H1 (cell line): ENCODE data around the gene DUOXA2.
"Not testable (repeated sequence)": the region's sequence is repeated elsewhere in the genome, so short reads cannot be mapped to it uniquely, and the experiment has no call there.

Experiments used
- BACH1 ChIP-seq: IDR thresholded peaks from 2 replicates; pipeline ENCODE4 v1.6.1; 2012; ENCODE audit warnings: low read length, improper control_type of control experiment
- BCL11A ChIP-seq, 2 experiments: IDR thresholded peaks; one replicate each; pipeline ENCODE4 v1.6.1; 2011; ENCODE audit warnings: low read depth in 2 of 2, low read length in 2 of 2, mild to moderate bottlenecking in 2 of 2
- CBX8 ChIP-seq: fragments of 300-800, 300-1000 bp; sonication (generic); IDR thresholded peaks from 2 replicates; pipeline ENCODE4 v1.7.1; 2016; ENCODE audit warnings: low read depth, low read length, borderline replicate concordance
- CEBPB ChIP-seq: IDR thresholded peaks from 2 replicates; pipeline ENCODE4 v1.6.1; 2012; ENCODE audit warnings: low read depth, low read length
- JUN ChIP-seq: IDR thresholded peaks from 2 replicates; pipeline ENCODE4 v1.6.1; 2011; ENCODE audit warnings: low read depth, mild to moderate bottlenecking, improper control_type of control experiment, low read length
- KDM1A ChIP-seq: fragments of 200-600, 300-600 bp; sonication (generic); IDR thresholded peaks from 2 replicates; pipeline ENCODE4 v1.7.1; 2016; ENCODE audit warnings: mild to moderate bottlenecking, low read length, borderline replicate concordance
- POLR2A ChIP-seq, 2 experiments: IDR thresholded peaks; 1 replicate in 1 of 2; 2 replicates in 1 of 2; pipeline ENCODE4 v1.6.1; 2011; ENCODE audit warnings: low read depth in 2 of 2, low read length in 2 of 2, mild to moderate bottlenecking in 2 of 2; ENCODE audit errors: control extremely low read depth in 1 of 2
- POLR2AphosphoS5 ChIP-seq: IDR thresholded peaks from 2 replicates; pipeline ENCODE4 v1.6.1; 2011; ENCODE audit warnings: low read depth, low read length
- SP1 ChIP-seq: IDR thresholded peaks from 2 replicates; pipeline ENCODE4 v1.6.1; 2011; ENCODE audit warnings: low read depth, low read length
- SUZ12 ChIP-seq: fragments of 200-600 bp; sonication (generic); IDR thresholded peaks from 2 replicates; pipeline ENCODE4 v1.6.1; 2012; ENCODE audit warnings: mild to moderate bottlenecking, inconsistent platforms, low read length, moderate library complexity, mixed read lengths
- TAF1 ChIP-seq: IDR thresholded peaks from 2 replicates; pipeline ENCODE4 v1.6.1; 2011; ENCODE audit warnings: mild to moderate bottlenecking, low read depth, low read length
- TCF12 ChIP-seq: IDR thresholded peaks from 2 replicates; pipeline ENCODE4 v1.6.1; 2011; ENCODE audit warnings: low read depth, mild to moderate bottlenecking, low read length
- YY1 ChIP-seq: IDR thresholded peaks from 2 replicates; pipeline ENCODE4 v1.6.1; 2011; ENCODE audit warnings: low read depth, mild to moderate bottlenecking, low read length
- TF ChIP-seq, protein P1 (sequence below), 3 experiments: IDR thresholded peaks; 1 replicate in 2 of 3; 2 replicates in 1 of 3; pipeline versions ENCODE4 v1.5.1 to v1.6.1; 2011; ENCODE audit warnings: low read length in 3 of 3, mild to moderate bottlenecking in 3 of 3, inconsistent platforms in 2 of 3, low read depth in 1 of 3, moderate library complexity in 1 of 3; ENCODE audit not compliant: insufficient read depth in 1 of 3; ENCODE audit errors: control extremely low read depth in 1 of 3

DNA sequence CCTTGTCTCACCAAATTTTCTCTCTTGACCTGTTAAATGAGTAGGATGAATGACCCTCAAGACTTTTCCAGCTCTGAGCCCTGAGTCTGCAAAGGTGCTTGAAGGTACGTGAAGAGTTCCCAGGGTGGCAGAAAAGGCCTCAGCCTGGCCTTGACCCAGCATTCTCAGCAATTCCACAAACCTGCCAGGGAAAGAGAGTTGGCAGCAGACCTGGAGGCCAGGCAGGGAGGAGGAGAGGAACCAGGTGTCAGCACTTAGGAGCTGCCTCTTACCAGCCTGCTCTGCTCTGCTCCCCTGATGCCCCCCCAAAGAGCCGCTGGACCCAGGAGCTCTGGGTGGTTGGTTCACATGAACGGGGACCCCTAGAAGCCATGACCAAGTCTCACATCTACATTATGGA lies 33.5 kb upstream of the DUOXA2 start:
- TF ChIP-seq, protein P1, sequence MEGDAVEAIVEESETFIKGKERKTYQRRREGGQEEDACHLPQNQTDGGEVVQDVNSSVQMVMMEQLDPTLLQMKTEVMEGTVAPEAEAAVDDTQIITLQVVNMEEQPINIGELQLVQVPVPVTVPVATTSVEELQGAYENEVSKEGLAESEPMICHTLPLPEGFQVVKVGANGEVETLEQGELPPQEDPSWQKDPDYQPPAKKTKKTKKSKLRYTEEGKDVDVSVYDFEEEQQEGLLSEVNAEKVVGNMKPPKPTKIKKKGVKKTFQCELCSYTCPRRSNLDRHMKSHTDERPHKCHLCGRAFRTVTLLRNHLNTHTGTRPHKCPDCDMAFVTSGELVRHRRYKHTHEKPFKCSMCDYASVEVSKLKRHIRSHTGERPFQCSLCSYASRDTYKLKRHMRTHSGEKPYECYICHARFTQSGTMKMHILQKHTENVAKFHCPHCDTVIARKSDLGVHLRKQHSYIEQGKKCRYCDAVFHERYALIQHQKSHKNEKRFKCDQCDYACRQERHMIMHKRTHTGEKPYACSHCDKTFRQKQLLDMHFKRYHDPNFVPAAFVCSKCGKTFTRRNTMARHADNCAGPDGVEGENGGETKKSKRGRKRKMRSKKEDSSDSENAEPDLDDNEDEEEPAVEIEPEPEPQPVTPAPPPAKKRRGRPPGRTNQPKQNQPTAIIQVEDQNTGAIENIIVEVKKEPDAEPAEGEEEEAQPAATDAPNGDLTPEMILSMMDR (IDR thresholded peaks at IDR 0.05; ENCODE audit: control extremely low read depth in 1 of 3, insufficient read depth in 1 of 3, low read depth in 1 of 3, low read length in 3 of 3) = not testable (repeated sequence)
- TF ChIP-seq YY1; BCL11A (IDR thresholded peaks at IDR 0.05; ENCODE audit: low read depth in 2 of 2, low read length in 2 of 2); CBX8; JUN; POLR2AphosphoS5; KDM1A; SP1; POLR2A (IDR thresholded peaks at IDR 0.05; ENCODE audit: control extremely low read depth in 1 of 2, low read depth in 2 of 2, low read length in 2 of 2); TAF1; BACH1; CEBPB; SUZ12; TCF12: not testable (repeated sequence)
